GDM1 (cell line): ENCODE measurements around the gene NEURL1.

Experiments used
- DNase-seq: peaks from one replicate; lab custom pipeline; 2025; lab: John Stamatoyannopoulos, UW

Gene NEURL1, protein sequence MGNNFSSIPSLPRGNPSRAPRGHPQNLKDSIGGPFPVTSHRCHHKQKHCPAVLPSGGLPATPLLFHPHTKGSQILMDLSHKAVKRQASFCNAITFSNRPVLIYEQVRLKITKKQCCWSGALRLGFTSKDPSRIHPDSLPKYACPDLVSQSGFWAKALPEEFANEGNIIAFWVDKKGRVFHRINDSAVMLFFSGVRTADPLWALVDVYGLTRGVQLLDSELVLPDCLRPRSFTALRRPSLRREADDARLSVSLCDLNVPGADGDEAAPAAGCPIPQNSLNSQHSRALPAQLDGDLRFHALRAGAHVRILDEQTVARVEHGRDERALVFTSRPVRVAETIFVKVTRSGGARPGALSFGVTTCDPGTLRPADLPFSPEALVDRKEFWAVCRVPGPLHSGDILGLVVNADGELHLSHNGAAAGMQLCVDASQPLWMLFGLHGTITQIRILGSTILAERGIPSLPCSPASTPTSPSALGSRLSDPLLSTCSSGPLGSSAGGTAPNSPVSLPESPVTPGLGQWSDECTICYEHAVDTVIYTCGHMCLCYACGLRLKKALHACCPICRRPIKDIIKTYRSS

DNA sequence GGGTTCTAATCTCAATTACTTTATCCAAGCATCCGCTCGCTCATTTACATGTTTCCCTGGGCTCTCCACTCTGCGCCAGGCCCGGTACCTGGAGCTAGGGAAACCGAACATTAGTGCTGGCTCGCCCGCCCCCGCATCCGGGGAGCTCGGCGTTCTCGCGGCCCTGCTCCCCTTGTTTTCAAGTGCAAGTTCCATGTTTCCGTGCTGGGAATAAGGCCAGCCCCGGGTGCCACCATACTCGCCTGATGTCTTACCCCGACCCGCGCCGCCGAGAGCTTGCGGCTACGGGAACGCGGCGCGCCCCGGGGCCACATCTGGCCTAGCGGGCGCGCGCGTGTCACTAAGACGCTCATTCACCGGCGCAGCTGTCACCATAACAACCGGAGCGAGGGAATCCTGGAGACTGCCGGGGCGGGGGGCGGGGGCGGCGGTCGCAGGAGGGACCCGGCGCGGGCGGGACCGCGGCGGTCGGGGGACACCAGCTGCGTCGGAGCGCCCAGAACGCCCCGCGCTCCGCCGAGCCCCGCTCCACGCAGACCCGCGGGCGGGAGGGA is at the start of gene NEURL1:
NEURL1 (plus strand) TSS at position 344 of the 554 bp plus-strand sequence. CDS start 683 bp downstream, outside the sequence.
- no peak for DNase-seq

DNA sequence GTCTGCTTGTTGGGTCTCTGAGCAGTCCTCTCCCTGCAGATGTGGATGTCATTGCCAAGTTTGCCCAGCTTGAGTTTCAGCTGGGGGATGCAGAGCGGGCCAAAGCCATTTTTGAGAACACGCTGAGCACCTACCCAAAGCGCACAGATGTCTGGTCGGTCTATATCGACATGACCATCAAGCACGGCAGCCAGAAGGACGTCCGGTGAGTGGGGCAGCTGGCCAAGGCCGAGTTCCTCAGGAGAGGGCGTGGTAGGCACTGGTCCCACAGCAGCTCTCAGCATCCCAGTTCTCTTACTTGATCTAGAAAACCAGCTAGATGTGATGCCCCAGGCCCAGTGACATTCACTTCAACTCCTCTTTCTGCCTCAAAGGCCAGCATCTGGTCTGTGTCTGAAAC is 49.0 kb upstream of the NEURL1 start:
- no peak for DNase-seq

DNA sequence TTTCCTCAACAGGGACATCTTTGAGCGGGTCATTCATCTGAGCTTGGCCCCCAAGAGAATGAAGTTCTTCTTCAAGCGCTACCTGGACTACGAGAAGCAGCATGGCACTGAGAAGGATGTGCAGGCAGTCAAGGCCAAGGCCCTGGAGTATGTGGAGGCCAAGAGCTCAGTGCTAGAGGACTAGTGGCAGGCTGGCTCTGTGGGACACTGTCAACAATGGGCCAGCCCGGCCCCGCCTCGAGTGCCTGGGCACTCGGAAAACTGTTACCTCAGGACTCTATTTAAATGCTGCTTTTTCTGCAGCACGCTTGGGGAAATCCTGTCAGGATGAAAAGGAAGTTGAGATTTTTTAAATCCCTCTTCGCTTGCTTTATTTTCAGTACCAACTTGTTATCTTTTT is 48.1 kb upstream of the NEURL1 start:
- DNase-seq, result no peak

DNA sequence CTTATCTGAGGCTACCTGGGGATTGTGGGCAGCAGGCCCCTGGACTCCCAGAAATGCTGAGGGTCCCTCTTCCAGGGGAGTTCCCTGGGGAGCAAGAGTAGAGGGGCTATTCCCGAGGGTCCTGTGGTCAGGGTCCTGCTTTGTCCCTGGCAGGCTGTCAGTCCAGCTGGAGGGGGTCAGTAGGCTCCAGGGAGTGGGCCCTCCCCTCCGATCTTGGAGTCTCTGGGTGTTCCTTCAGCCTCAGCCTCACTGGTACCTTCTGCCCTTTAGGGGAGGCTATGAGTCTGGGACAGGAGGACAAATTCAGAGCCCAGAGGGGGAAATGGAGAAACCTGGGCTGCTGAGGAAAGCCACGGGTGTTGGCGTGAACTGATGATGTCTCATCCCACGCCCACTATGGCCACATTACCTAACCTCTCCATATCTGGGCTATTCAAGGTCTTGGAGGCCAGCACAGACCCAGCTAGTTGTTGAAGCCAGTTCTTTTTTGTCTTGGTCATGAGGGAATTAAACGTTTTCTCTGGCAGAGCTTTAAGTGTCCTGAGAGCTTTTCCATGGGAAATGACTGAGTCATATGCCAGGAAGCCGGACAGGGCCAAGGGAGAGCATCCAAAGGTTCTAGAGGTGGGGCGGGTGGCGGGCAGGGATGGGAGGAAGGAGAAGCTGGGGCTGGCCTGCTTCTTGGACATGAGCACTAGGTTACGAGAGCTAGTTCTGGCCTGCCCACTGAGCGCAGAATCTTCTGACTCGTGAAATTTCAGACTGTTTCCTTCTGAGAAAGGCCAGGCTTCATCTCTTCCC is 47.5 kb upstream of the NEURL1 start:
- no peak for DNase-seq

DNA sequence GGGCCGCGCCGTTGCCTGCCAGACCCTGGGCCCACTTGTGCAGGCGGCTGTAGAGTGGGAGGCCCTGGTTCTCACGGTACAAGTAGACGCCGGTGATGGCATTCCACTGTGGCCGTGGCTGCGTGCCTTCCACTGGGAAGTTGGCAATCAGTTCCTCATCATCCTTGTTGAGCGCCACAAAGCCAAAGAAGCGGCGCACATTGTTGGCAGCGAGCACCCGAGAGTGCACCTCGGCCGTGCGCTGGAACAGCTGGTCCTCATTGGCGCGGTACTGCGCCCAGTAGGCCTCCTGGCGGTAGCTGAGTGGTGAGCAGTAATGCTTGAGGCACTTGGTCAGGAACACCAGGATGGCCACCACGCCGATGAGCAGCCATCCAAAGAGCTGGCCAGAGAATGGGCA is 46.3 kb upstream of the NEURL1 start:
- no peak for DNase-seq

DNA sequence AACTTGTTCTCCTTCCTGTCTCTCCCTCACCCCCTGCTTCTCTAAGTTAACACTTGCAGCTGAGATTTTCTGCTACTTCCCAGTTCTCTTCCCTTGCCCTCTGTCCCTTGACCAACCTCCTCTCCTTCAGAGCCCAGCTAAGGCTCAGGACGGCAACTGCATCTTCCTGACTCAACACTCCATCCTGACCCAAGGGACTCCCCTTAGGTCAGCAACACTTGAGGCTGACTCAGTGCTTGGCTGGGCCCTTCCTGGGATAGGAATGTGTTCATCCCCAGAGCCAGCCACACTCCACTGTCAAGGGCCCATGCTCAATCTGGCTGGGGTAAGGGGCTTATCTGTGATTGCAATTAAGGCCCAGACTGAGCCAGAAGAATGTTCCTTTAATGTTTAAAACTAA is 44.8 kb upstream of the NEURL1 start:
- DNase-seq, result no peak

DNA sequence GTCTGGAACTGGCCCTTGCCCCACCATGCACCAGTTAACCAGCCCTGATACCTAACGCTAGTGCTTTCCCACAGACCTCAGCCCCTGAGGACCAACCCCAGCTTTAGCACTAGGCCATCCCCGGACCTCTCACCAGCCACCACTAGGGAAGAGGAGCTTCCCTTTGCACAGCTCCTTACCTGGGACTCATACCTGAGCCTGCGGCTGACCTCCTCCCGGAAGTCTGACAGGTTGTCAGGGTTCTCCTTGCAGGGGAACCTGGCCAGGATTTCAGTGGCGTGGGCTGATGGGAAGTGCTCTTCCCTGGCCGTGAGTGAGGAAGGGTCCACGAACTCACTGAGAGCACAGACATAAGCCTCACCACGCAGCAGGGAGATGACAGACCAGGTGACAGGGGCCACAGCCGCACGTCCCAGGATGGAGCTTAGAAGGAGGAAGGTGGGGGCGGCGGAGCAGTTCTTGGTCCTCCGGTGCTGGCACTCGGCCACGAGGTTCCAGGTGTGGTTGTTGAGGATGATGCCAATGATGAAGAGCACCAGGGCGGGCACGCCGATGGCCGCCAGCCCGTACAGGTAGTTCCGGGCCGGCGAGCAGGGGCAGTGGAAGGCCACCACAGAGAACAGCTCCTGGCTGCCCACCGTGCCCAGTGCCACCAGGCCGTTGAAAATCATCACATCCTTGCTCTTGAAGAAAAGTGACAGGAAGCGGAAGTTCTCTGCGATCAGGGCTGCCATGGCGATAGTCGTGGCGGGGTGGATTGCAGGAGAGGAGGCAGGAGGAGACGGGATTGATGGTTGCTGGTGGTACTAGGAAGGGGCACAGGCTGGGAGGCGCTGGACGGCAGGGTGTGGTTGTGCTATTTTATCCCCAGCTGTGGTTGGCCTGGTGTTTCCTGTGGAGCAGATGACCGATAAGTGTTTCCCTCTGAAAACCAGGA is 44.0 kb upstream of the NEURL1 start:
- no peak for DNase-seq

DNA sequence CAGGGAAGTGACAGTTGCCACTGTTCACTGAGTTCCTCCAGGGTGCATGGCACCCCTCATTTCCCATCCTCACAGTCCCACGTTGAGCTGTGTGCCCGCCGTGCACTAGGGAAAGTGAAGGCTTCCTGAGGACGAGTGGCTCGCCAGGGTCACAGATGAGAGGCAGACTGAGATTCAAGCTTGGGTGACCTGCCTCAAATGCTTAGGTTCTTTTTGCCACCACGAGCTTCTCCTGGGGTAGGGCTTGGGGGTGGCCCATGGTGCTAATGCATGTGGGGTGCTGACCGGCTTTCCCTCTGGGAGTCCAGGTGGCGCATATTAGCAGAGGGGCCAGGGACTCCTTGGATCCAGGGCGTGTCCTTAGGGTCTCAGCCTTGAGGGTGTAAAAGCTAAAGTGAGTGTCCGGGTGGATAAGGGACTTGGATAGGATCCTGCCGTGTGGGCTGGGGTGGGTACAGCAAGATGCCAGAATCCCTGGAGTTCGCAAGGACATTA is 43.3 kb upstream of the NEURL1 start:
- no peak for DNase-seq

DNA sequence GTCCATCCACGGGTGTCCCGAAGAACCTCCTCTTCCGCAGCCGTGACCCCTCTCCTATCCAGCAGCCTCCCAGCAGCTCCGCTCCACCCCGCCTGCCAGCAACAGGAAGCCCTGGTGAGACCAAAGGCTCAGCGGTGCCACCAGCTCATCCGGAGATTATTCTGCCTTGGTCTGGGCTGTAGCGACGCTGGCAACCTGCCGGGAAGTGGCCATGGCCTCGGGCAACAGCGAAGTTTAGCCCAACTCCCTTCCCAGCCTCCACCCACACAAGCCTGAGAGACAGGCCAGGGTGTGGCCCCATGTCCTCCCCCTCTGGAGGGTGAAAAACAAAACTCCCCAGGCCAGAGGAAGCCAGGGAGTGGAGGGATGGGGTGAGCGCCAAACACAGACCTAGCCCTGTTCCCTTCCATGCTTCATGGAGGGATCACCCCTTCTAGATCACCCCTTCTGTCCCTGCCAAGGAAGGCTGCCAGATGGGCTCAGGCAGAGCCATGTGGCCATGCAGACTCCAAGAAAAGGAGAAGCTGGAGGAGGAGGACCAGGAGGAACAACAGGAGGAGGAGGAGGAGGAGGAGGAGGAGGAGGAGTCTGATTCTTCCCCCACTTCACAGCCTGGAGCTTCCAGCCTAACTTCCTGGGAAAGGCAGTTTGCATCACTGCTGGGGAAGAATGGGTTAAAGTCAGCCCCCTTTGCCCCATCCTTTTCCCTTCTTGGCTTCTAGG is 42.3 kb upstream of the NEURL1 start:
- peak; percentile 46 for DNase-seq

DNA sequence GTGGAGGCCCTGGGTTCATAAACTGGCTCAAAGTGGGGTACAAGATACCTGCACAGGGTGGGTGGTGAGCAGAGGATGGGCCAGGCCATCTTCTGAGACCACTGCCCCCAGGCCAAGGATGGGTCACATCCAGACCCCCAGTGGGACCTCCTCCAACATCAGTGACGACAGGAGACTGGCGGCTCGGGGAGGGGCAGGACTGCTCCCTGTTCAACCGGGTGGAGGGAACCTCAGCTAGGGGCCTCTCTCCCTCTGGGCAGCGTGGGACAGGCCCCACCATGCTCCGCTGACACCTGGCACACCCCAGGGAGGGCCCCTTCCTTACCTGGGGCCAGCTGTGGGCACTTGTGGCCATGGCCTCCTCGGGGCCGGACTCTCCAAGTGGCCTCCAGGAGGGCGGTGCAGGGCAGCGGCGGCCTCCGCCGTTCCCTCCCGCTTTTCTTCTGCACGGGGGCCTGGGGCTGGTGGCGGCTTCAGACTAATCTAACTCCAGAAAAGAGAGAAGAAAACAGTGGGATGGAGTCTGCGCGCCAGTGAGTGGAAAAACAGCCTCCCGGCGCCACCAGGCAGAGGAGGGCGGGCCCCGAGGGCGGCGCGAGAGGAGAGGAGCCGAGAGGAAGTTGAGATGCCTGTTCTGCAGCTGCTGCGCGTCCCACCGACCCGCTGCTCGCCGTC is 41.5 kb upstream of the NEURL1 start, which contains the start of gene CALHM2:
CALHM2 (minus strand) TSS at position 540 of the 675 bp plus-strand sequence. CDS start 2,429 bp downstream, outside the sequence.
- peak; percentile 51 for DNase-seq

DNA sequence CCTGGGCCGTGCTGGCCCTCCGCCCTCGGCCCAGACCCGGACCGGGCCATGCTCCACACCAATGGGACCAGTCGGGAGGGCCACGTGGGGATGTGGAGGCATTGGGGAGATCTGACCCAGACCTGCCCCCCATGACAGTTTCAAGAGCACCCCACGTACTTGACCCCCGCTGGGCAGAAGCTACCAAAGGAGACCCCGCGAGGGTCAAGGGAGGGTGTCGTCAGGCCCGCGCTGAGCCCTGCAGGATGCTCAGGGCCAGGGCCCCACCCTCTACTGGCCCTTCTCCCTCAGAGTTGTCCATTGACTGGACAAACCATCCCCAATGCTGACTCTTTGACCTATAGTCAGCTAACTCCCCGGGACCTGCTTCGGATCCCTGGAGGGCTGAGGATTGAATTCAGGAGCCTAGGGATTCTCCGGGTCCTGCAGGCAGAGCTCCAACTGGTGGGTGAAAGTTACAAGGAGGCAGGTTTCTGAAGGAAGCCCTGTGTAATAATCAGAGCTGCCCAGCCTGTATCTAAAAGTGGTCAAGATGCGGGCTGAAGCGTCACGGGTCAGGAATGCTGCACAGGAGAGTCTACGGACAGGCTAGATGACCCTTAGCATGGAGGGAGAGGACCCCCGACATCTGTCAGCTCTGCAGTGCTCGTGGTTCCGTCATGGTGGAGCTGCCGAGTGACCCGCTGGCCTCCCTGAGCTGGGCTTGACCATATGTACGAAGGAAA is 40.8 kb upstream of the NEURL1 start:
- DNase-seq, result no peak

DNA sequence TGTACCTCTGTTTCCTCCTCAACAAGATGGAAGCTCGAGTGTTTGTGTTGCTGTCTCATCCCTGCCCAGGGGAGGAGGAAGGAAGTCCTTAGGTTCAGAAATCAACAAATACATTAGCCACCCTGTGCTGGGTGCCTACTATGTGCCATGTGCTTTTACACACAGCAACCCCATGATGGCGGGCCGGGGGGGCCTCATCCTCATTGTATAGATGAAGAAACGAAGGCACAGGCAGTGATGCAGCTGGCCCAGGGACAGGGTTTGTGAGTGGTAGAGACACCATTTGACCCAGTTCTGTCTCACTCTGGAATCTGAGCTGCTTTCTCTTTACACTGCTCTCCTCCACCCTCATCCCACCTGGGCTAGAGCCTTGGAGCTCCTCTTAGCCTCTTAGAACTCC is 39.5 kb upstream of the NEURL1 start:
- no peak for DNase-seq

DNA sequence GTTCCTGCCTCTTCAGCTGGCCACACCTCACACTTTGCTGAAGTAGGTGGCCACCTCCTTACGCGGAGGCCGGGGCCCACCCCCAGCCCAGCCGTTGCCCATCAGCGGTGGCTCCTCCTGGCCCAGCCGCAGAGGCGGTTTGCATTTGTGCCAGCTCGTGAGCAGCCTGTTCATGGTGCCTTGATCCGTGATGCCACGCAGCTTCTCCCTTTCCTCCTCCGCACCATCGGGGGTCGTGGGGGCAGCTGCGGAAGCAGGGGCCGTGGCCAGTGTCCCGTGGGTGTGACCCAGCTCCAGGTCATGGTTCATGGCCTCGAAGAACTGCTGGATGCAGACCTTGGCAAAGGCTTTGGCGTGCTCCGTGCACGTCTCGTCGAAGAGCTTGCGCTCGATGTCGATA is 38.3 kb upstream of the NEURL1 start:
- DNase-seq, result no peak

DNA sequence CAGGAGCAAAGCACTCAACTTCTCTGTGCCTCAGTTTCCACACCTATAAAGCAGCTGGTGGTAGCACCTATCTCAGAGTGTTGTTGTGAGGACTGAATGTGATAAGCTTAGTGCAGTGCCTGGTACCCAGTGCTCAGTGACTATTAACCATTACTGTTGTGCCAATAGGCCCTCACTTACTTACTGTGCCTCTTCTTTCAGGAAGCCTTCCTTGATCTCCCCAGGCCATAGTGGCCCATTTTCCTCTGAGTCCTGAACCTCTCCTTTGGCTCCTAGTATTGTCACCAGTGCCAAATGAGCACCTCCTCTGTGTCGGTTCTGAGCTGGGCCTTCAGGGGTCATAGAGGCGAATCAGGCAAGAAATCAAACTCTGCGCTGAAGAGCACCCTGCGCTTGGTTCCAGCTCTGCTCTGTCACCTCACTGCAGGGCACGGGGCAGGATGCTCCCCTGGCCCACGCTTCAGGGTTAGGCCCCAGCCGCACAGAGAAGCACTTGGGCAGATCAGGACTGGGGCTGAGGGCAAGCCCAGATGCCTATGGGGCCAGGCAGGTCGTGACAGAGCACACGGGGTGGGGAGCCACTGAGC is 37.3 kb upstream of the NEURL1 start:
- DNase-seq, result no peak

DNA sequence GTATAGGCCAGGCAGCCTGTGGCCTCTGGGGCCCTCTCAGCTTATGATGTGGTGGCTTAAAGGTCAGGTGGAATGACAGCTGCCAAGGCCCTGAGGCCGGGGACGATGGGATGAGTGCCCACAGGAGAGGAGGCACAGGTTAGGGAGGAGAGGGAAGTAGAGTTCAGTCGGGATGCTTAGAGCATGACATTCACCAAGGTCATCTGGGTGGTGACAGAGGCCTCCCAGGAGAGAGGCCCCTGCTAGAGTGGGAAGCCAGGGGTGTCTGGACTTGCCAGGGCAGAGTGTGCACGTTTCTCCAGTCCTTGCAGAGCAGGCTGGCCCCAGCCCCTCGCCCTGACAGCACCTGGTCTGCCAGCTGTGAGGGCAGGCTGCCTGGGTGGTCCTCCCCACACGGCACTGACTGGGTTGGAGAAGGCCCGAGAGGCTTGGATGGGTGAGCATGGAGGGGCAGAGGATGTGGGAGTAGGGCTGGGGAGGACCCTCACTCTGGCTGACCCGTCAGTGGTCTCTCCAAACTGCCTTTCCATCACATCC is 36.3 kb upstream of the NEURL1 start:
- DNase-seq, result no peak

DNA sequence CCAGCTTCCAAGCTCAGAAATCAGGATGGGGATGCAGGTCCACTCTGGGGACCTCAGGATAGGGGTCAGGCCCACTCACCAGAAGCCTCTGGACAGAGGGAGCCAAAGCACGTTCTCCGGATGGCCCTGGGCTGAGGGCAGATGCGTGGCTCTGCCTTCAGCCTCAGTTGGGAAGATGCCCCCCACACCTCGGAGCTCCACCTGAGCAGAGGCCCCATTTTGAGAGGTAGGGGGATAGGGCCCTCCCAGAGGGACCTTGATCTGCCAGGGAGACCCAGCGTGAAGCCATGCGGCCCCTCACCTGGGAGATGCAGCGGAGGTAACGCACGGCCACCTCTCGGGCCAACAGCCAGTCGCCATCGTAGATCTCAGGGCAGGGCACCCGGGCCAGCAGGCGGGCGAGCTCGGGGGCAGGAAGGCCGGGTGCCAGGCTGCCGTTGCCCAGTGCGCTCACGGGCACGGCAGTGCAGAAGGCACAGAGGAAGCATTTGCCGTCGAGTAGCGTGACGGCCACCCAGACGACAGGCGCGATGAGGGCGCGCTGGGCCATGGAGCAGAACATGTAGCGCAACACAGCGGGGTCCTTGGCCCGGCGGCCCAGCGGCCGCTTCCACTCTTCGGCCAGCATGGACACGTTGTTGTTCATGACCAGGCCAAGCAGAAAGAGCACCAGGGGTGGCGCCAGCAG is 35.5 kb upstream of the NEURL1 start:
- DNase-seq, result no peak

DNA sequence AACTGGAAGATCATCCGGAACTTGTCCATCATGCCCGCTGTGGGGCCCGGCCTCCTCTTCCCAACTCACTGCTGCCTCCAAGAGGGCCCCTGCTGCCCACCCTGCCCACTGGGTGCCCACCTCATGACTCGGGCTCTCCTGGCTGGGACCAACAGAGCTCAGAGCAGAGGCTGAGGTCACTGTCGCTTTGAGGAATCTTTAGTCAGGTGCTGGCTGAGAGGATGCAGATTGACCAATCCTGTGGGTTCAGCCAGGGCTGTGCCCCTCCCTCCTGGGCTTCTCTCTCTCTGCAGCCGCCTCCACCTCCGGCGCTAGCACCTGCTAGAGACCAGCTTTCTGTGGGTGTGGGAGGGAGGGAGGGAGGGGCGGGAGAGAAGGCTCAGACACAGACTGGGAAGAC is 34.8 kb upstream of the NEURL1 start, which contains the start of gene CALHM1:
CALHM1 (minus strand) TSS at position 181 of the 400 bp plus-strand sequence; CDS start at position 32, 149 bp downstream.
- DNase-seq, result no peak

DNA sequence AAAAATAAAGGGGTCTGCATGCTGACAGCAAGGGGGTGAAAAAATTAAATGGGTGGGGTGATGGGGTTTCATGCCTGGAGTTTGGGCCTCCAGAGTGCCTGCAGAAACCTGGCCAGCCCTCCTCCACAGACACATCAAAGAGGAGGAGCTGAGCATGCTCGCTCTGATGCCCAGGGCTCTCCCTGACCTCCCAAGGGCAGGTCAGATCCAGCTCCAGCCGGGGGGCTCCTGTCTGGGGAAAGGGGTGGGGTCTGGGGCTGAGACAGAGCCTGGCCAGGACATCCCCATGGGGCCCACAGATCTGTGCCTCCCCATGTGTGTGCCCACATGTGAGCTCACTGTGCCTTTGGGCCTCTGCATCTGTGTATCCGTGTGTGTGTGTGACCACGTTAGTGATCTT is 33.9 kb upstream of the NEURL1 start:
- no peak for DNase-seq
